ENCODE measurements around the gene DACH1. TPM values are rescaled to one million over a fixed set of nuclear protein-coding genes. Genes with fewer than 3 reads are reported as not detected.

DACH1 gene
- total RNA-seq, 1 experiment from 2014 or later = not detected

GRCh38 chr13:71913717-71914116 is 46.7 kb upstream of the DACH1 start:
- intact Hi-C loops (cut with micrococcal nuclease) = no loop called here
- Histone ChIP-seq H3K4me3 (replicated peaks in 1 of 2; ENCODE audit: low read depth in 1 of 2, low read length in 2 of 2) (no peak overlapping the region), H3K79me2 (ENCODE audit: insufficient read depth, low read length) (no peaks in the 10 kb centered on the region), H3K9ac (ENCODE audit: low read length) (no peak overlapping the region), H2AFZ (ENCODE audit: low read depth, low read length, poor library complexity, severe bottlenecking) (no peak overlapping the region), H3K4me1 (ENCODE audit: control insufficient read depth in 1 of 2, insufficient read depth in 2 of 2, low read length in 2 of 2) (no peaks in the 10 kb centered on the region), H3K27ac (ENCODE audit: low read depth, low read length) (no peak overlapping the region), H3K4me2 (ENCODE audit: low read length) (no peak overlapping the region), H3K9me2 (ENCODE audit: insufficient read depth) (no peaks in the 10 kb centered on the region), H4K20me1 (ENCODE audit: insufficient read depth) (no peaks in the 10 kb centered on the region), H3K27me3 (ENCODE audit: insufficient read depth, low read length) (no peaks in the 10 kb centered on the region), H3K9me3 (ENCODE audit: control insufficient read depth in 1 of 2, insufficient read depth in 1 of 2, low read depth in 1 of 2, low read length in 2 of 2) (no peaks in the 10 kb centered on the region; a peak in 1 of 4 replicates), H3K36me3 (ENCODE audit: control insufficient read depth in 1 of 2, insufficient read depth in 2 of 2, low read length in 2 of 2) (no peaks in the 10 kb centered on the region)
- RAD21 ChIA-PET (ENCODE audit: low non-redundant PET in 1 of 2, low total read pairs in 2 of 2, uncharacterized antibody in 2 of 2, unreplicated experiment in 2 of 2) = no interaction called here
- CTCF ChIA-PET = no interaction called here
- no peak for ATAC-seq
- DNase-seq (ENCODE audit: low read depth, low spot score) = no peak
- POLR2A ChIA-PET = no interaction called here
- TF ChIP-seq ATF3 (IDR thresholded peaks at IDR 0.05) = no peak
- no peak for TF ChIP-seq EZH2phosphoT487 (IDR thresholded peaks at IDR 0.05; ENCODE audit: borderline replicate concordance)
- no peak for TF ChIP-seq RAD21 (IDR thresholded peaks at IDR 0.05; ENCODE audit: low read depth)
- TF ChIP-seq, protein P1, sequence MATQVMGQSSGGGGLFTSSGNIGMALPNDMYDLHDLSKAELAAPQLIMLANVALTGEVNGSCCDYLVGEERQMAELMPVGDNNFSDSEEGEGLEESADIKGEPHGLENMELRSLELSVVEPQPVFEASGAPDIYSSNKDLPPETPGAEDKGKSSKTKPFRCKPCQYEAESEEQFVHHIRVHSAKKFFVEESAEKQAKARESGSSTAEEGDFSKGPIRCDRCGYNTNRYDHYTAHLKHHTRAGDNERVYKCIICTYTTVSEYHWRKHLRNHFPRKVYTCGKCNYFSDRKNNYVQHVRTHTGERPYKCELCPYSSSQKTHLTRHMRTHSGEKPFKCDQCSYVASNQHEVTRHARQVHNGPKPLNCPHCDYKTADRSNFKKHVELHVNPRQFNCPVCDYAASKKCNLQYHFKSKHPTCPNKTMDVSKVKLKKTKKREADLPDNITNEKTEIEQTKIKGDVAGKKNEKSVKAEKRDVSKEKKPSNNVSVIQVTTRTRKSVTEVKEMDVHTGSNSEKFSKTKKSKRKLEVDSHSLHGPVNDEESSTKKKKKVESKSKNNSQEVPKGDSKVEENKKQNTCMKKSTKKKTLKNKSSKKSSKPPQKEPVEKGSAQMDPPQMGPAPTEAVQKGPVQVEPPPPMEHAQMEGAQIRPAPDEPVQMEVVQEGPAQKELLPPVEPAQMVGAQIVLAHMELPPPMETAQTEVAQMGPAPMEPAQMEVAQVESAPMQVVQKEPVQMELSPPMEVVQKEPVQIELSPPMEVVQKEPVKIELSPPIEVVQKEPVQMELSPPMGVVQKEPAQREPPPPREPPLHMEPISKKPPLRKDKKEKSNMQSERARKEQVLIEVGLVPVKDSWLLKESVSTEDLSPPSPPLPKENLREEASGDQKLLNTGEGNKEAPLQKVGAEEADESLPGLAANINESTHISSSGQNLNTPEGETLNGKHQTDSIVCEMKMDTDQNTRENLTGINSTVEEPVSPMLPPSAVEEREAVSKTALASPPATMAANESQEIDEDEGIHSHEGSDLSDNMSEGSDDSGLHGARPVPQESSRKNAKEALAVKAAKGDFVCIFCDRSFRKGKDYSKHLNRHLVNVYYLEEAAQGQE (IDR thresholded peaks at IDR 0.05; ENCODE audit: low read depth) = no peak
- no peak for TF ChIP-seq JUND (IDR thresholded peaks at IDR 0.05)
- no peak for TF ChIP-seq ZFX (IDR thresholded peaks at IDR 0.05)
- no peak for TF ChIP-seq SIN3A (IDR thresholded peaks at IDR 0.05; ENCODE audit: low read depth)
- TF ChIP-seq POLR2A (IDR thresholded peaks at IDR 0.05; ENCODE audit: borderline replicate concordance, extremely low read depth, insufficient read depth, insufficient read length) = no peak
- BruUV-seq (replicated peaks) = no TSS peak

DNA sequence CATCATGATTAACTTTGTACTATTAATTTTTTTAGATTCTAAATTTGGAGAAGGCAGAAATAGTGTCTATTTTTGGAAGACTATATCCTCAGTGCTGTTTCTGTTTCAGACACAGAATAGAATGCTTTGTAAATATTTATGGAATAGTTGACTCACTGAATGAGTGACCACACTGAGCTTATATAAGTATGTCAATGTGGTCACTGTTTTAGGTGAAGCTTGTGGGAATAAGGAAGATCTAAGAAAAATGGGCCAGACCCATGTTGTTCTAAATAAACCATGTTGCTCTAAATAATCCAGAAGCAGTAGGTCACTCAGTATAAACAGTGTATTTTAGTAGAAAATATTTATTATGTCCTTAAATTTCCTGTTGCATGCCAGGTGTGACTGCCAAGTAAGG is 45.5 kb upstream of the DACH1 start:
- intact Hi-C loops (cut with micrococcal nuclease) = no loop called here
- RAD21 ChIA-PET (ENCODE audit: low non-redundant PET in 1 of 2, low total read pairs in 2 of 2, uncharacterized antibody in 2 of 2, unreplicated experiment in 2 of 2) = no interaction called here
- no peak overlapping the region for H3K4me3 ChIP-seq (replicated peaks in 1 of 2; ENCODE audit: low read depth in 1 of 2, low read length in 2 of 2)
- H3K79me2 ChIP-seq (ENCODE audit: insufficient read depth, low read length) = no peaks in the 10 kb centered on the region
- H3K27ac ChIP-seq (ENCODE audit: low read depth, low read length) = no peak overlapping the region
- H3K36me3 ChIP-seq (ENCODE audit: control insufficient read depth in 1 of 2, insufficient read depth in 2 of 2, low read length in 2 of 2) = no peaks in the 10 kb centered on the region
- CTCF ChIA-PET = no interaction called here
- DNase-seq (ENCODE audit: low read depth, low spot score) (no peak), ATAC-seq (no peak)
- no peaks in the 10 kb centered on the region; a peak in 1 of 4 replicates for H3K9me3 ChIP-seq (ENCODE audit: control insufficient read depth in 1 of 2, insufficient read depth in 1 of 2, low read depth in 1 of 2, low read length in 2 of 2)
- no peak overlapping the region for H3K4me2 ChIP-seq (ENCODE audit: low read length)
- BruUV-seq (replicated peaks) = no TSS peak
- no peaks in the 10 kb centered on the region for H3K4me1 ChIP-seq (ENCODE audit: control insufficient read depth in 1 of 2, insufficient read depth in 2 of 2, low read length in 2 of 2)
- no peak overlapping the region for H3K9ac ChIP-seq (ENCODE audit: low read length)
- no peaks in the 10 kb centered on the region for H4K20me1 ChIP-seq (ENCODE audit: insufficient read depth)
- POLR2A ChIA-PET = no interaction called here
- H3K9me2 ChIP-seq (ENCODE audit: insufficient read depth) = no peaks in the 10 kb centered on the region
- no peak overlapping the region for H2AFZ ChIP-seq (ENCODE audit: low read depth, low read length, poor library complexity, severe bottlenecking)
- no peaks in the 10 kb centered on the region for H3K27me3 ChIP-seq (ENCODE audit: insufficient read depth, low read length)
- TF ChIP-seq YY1 (IDR thresholded peaks at IDR 0.05; ENCODE audit: extremely low read depth, insufficient replicate concordance, low read depth, low read length) (no peak), ZNF274 (IDR thresholded peaks at IDR 0.05; ENCODE audit: low read depth, low read length) (no peak), SIN3A (IDR thresholded peaks at IDR 0.05; ENCODE audit: low read depth) (no peak), ELF1 (IDR thresholded peaks at IDR 0.05; ENCODE audit: borderline replicate concordance, low read depth) (no peak), MAX (IDR thresholded peaks at IDR 0.05) (no peak), EZH2 (IDR thresholded peaks at IDR 0.05) (no peak)
- TF ChIP-seq, protein P2, sequence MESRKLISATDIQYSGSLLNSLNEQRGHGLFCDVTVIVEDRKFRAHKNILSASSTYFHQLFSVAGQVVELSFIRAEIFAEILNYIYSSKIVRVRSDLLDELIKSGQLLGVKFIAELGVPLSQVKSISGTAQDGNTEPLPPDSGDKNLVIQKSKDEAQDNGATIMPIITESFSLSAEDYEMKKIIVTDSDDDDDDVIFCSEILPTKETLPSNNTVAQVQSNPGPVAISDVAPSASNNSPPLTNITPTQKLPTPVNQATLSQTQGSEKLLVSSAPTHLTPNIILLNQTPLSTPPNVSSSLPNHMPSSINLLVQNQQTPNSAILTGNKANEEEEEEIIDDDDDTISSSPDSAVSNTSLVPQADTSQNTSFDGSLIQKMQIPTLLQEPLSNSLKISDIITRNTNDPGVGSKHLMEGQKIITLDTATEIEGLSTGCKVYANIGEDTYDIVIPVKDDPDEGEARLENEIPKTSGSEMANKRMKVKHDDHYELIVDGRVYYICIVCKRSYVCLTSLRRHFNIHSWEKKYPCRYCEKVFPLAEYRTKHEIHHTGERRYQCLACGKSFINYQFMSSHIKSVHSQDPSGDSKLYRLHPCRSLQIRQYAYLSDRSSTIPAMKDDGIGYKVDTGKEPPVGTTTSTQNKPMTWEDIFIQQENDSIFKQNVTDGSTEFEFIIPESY (IDR thresholded peaks at IDR 0.05; ENCODE audit: extremely low read depth, insufficient replicate concordance, low read length) = no peak

Data from HCT116 (cell line).